CD8-positive, alpha-beta memory T cell (primary cell): ENCODE data around the gene INPP5K. TPM values are rescaled to one million over a fixed set of nuclear protein-coding genes. Genes with fewer than 3 reads are reported as not detected.

Experiments used
- CTCF ChIA-PET: fragments of 350-600 bp; sonication (Branson Sonifier 250); formaldehyde crosslinking; loops from one replicate; lab custom pipeline; 2021; ENCODE audit warnings: antibody characterized with exemption; lab: Charles Lee
- POLR2A ChIA-PET: fragments of 350-600 bp; sonication (Branson Sonifier 250); formaldehyde crosslinking; loops from one replicate; lab custom pipeline; 2021; ENCODE audit warnings: antibody characterized with exemption; lab: Charles Lee
- DNase-seq, 5 donors: peaks; one replicate each; pipeline versions ENCODE4 v3.0.0 to v3.0.0-alpha.2; 2020 to 2022; ENCODE audit warnings: mixed read lengths in 1 of 5
- H3K27ac ChIP-seq: one replicate; pipeline ENCODE4 v1.7.0; 2013; ENCODE audit warnings: low read depth, mild to moderate bottlenecking, low read length, moderate library complexity
- H3K27me3 ChIP-seq: 2 replicates; pipeline ENCODE4 v1.7.0; 2013; ENCODE audit warnings: low read length, mild to moderate bottlenecking; ENCODE audit not compliant: insufficient read depth, poor library complexity, severe bottlenecking
- H3K36me3 ChIP-seq: 2 replicates; pipeline ENCODE4 v1.7.0; 2013; ENCODE audit warnings: mild to moderate bottlenecking, low read length, moderate library complexity; ENCODE audit not compliant: insufficient read depth
- H3K4me1 ChIP-seq: 2 replicates; pipeline ENCODE4 v1.7.0; 2013; ENCODE audit warnings: mild to moderate bottlenecking, low read length, moderate library complexity; ENCODE audit not compliant: insufficient read depth
- H3K4me3 ChIP-seq: 2 replicates; pipeline ENCODE4 v1.7.0; 2013; ENCODE audit warnings: mild to moderate bottlenecking, low read length
- H3K9me3 ChIP-seq: 2 replicates; pipeline ENCODE4 v1.7.0; 2013; ENCODE audit warnings: mild to moderate bottlenecking, low read length
- H3K27ac Mint-ChIP-seq, 8 donors: one replicate each; pipeline ENCODE4 v1.8.0; 2020 to 2021; ENCODE audit warnings: mixed read lengths in 8 of 8, mild to moderate bottlenecking in 6 of 8, inconsistent platforms in 3 of 8, moderate library complexity in 3 of 8
- H3K27me3 Mint-ChIP-seq, 2 donors: one replicate each; pipeline ENCODE4 v1.8.0; 2020 to 2021; ENCODE audit warnings: mixed read lengths in 2 of 2, mild to moderate bottlenecking in 1 of 2, moderate library complexity in 1 of 2
- H3K36me3 Mint-ChIP-seq, 3 donors: one replicate each; pipeline ENCODE4 v1.8.0; 2020 to 2021; ENCODE audit warnings: mixed read lengths in 3 of 3, inconsistent platforms in 1 of 3, mild to moderate bottlenecking in 1 of 3
- H3K4me1 Mint-ChIP-seq, 3 donors: one replicate each; pipeline ENCODE4 v1.8.0; 2020 to 2021; ENCODE audit warnings: mixed read lengths in 3 of 3, inconsistent platforms in 1 of 3, mild to moderate bottlenecking in 1 of 3
- H3K4me3 Mint-ChIP-seq, 7 donors: one replicate each; pipeline ENCODE4 v1.8.0; 2020 to 2021; ENCODE audit warnings: mixed read lengths in 7 of 7, mild to moderate bottlenecking in 6 of 7, moderate library complexity in 4 of 7, inconsistent platforms in 2 of 7
- H3K9me3 Mint-ChIP-seq, 5 donors: one replicate each; pipeline ENCODE4 v1.8.0; 2020 to 2022; ENCODE audit warnings: mixed read lengths in 5 of 5, mild to moderate bottlenecking in 3 of 5, moderate library complexity in 2 of 5, inconsistent platforms in 1 of 5
- polyA plus RNA-seq: library from polyadenylated mRNA; unstranded; fragments of 300-500 nt; fragmentation: Illumina TruSeq; gene quantifications from one replicate; pipeline ENCODE4 v1.2.3, GENCODE V29; 2021
- total RNA-seq, 2 experiments: library from RNA; stranded (reverse); gene quantifications; one replicate each; pipeline ENCODE4 v1.2.3, GENCODE V29; 2021

Gene INPP5K
- total and polyA plus RNA-seq, 3 experiments from 2014 or later = 29.5 to 80.2 (median 31.9) TPM

DNA sequence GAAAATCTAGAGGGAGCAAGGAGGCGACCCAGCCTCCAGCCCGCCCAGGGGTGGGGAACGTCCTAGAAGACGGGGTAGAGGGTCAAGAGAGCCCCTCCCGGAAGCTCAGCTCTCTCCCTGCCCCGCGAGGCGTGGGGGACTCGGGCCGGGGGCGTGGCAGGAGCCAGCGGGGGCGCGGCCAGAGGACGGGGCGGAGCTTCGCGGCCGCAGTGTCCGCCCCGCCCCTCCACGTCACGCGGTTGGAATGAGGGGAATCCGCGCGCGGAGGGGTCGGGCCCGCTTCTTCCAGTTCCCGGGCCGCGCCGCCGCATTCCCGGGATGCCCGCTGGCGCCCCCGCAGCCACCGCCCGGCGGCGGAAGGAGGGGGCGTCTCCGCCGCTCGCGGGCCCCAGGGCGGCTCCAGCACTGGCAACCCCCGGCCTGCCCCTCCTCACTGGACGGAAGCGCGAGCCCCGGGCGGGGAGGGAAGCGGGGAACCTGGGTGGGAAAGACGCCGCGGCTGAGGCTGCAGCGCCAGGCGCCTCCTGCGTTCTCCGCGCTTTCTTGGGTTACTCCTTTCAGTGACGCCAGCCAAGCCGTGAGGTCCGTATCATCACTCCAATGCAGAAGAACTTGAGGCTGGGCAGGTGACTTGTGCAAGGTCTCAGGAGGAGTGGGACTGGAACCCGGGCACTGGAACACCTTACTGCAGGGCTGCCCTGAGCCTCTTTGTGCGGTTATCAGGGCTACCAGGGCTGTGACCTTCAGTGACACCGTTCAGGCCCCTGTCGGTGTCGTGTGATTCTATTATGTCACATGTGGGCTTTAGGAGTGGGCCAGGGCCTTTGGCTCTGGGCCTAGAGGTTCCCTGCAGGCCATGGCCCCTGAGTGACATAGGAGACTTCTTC lies 28.2 kb downstream of the INPP5K start:
- peak overlapping the region; percentile 47 for H3K27ac ChIP-seq
- Mint-ChIP-seq H3K4me3 (peak overlapping the region; percentile 80 to 92 (median 84)), H3K27ac (peak overlapping the region; percentile 25 to 88 (median 74)), H3K4me1 (peaks cover 21 to 55% (median 28%) of the 10 kb centered on the region in 3 donors), H3K27me3 (peaks cover 0 to 1% of the 10 kb centered on the region in 2 donors), H3K36me3 (peaks cover 0 to 10% (median 2%) of the 10 kb centered on the region in 3 donors), H3K9me3 (no peaks in the 10 kb centered on the region)
- H3K36me3 ChIP-seq = no peaks in the 10 kb centered on the region
- no peaks in the 10 kb centered on the region for H3K9me3 ChIP-seq
- DNase-seq = peak; percentile 67 to 83 (median 76)
- CTCF ChIA-PET = interaction anchor here (0.8 to 1.8 kb wide), 6 partner anchors 17 to 123 kb away, joined by 3 to 7 read pairs (median 4); partner anchors contain the start of gene INPP5K
- peaks cover 42% of the 10 kb centered on the region for H3K4me1 ChIP-seq
- peak overlapping the region; percentile 47 for H3K4me3 ChIP-seq
- no peaks in the 10 kb centered on the region for H3K27me3 ChIP-seq
- POLR2A ChIA-PET = interaction anchor here (0.6 to 2.2 kb wide), 7 partner anchors 16 to 196 kb away, joined by 3 to 17 read pairs (median 4); partner anchors contain the start of gene INPP5K

DNA sequence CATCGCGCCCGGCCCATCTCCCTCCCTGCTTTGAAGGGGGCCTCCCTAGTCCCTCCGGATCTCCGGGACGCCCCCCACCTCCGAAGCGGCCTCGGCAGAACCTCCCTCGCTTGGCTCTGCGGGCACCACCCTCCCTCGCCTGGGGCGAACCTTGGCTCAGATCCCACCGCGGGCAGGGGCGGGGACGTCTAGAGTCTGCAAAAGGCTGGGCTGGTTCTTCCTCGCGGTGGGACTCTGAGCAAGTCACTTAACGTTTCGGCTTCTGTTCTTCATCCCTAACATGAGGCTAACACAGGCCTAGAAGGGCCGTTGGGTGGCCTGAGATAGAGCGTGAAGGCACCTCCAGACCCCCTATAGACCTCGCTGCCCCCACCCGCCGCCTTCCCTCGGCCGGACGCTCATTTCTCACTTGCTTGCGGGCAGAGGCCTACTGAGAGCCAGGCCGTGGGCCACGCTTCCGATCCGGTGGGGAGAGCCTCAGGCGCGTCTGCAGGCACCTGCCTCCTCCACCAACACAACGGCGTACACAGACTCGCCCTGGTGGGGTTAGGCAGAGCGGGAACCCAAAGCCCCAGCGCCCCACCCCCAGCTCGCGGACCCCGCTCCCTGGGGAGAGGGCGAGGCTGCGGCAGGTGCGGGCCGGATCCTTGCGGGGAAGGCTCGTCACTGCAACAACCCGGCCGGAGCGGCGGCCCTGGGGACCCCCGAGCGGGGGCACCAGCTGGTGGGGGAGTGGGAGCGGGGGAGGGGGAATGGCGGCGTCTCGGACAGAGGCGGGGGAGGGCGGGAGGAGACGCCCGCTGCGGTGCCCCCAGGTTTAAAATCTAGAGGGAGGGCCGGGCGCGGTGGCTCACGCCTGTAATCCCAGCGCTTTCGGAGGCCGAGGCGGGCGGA lies 29.4 kb downstream of the INPP5K start:
- no peaks in the 10 kb centered on the region for H3K9me3 Mint-ChIP-seq
- H3K27ac Mint-ChIP-seq = peak overlapping the region; percentile 82 to 98 (median 91)
- Histone ChIP-seq H3K36me3 (no peaks in the 10 kb centered on the region), H3K9me3 (no peaks in the 10 kb centered on the region), H3K27me3 (no peaks in the 10 kb centered on the region), H3K4me3 (peak overlapping the region; percentile 39), H3K27ac (peak overlapping the region; percentile 38), H3K4me1 (peaks cover 31% of the 10 kb centered on the region)
- DNase-seq = peak; percentile 67 to 89 (median 74)
- peaks cover 21 to 46% (median 28%) of the 10 kb centered on the region in 3 donors for H3K4me1 Mint-ChIP-seq
- H3K4me3 Mint-ChIP-seq = peak overlapping the region; percentile 80 to 92 (median 86)
- POLR2A ChIA-PET = interaction anchor here (0.6 to 2.2 kb wide), 8 partner anchors 15 to 217 kb away, joined by 3 to 17 read pairs (median 4); partner anchors contain the start of gene INPP5K
- peaks cover 0 to 1% of the 10 kb centered on the region in 2 donors for H3K27me3 Mint-ChIP-seq
- CTCF ChIA-PET = interaction anchor here (0.9 to 1.2 kb wide), 4 partner anchors 15 to 29 kb away, joined by 3 to 5 read pairs (median 4); partner anchors contain the start of gene INPP5K
- peaks cover 0 to 13% (median 2%) of the 10 kb centered on the region in 3 donors for H3K36me3 Mint-ChIP-seq

DNA sequence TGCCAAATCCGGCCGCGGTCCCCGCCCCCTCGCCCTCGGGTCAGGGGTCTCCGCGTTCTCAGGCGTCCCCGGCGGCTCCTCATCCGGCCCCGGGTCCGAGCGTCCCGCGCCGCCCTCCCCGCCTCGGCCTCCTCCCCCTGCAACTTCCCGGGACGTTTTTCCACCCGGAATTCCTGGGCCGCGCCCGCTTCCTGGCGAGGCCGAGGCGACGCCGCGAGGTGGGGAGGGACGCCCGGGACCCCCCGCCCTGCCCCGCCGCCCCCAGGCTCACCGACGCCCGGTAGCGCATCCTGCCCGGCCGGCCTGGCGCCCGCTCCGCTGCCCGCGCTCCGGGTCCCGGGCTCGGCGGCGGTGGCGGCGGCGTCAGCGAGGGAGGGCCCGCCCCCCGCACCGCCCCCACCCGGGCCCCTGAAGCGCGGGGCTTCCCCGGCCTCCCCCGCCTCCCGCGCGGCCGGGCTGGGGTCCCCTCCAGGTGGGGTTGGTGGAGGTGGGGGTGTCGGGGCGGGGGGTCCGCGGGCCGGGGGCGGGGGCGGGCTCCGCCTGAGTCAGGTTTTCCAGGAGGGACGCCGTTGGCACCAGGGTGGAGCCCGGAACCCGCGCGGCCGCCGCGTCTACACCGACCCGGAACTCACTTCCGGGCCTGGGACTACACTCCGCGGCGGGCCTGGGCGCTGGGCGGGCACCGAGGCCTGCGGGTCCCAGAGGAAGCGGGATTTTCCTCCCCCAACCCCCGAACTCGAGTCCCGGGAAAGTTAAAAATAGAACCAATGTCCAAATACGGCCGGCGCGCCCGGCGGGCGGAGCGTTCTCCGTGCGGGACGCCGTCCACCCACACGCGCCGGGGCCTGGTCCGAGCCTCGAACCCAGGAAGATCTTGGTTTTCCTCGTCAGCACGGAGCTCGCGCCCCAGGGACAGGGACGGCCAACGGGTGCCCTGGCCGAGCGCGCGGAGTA lies 30.7 kb downstream of the INPP5K start:
- Histone ChIP-seq H3K4me3 (peak overlapping the region; percentile 45), H3K27ac (peak overlapping the region; percentile 47), H3K27me3 (no peaks in the 10 kb centered on the region), H3K9me3 (no peaks in the 10 kb centered on the region), H3K4me1 (peaks cover 27% of the 10 kb centered on the region), H3K36me3 (no peaks in the 10 kb centered on the region)
- peak; percentile 54 to 82 (median 63) for DNase-seq
- H3K4me3 Mint-ChIP-seq = peak overlapping the region in 6 of 7 donors; percentile 76 to 92 (median 84)
- H3K36me3 Mint-ChIP-seq = peaks cover 0 to 20% (median 8%) of the 10 kb centered on the region in 3 donors
- peaks cover 0 to 3% of the 10 kb centered on the region in 2 donors for H3K27me3 Mint-ChIP-seq
- ChIA-PET CTCF (interaction anchor here (0.9 to 1.1 kb wide), 2 partner anchors 14 to 31 kb away, joined by 3 read pairs; partner anchors contain the start of gene INPP5K), POLR2A (interaction anchor here (0.9 to 1.0 kb wide), 2 partner anchors 27 to 30 kb away, joined by 3 read pairs; partner anchors contain the start of gene INPP5K)
- peak overlapping the region in 4 of 8 donors; percentile 77 to 98 (median 86) for H3K27ac Mint-ChIP-seq
- H3K4me1 Mint-ChIP-seq = peaks cover 17 to 40% (median 24%) of the 10 kb centered on the region in 3 donors
- no peaks in the 10 kb centered on the region for H3K9me3 Mint-ChIP-seq

GRCh38 chr17:1484676-1485422 lies 31.6 kb downstream of the INPP5K start:
- DNase-seq = peak; percentile 44 to 73 (median 58)
- Mint-ChIP-seq H3K27me3 (peaks cover 0 to 3% of the 10 kb centered on the region in 2 donors), H3K9me3 (no peaks in the 10 kb centered on the region), H3K4me3 (peak overlapping the region; percentile 76 to 89 (median 82)), H3K27ac (peak overlapping the region; percentile 77 to 93 (median 86)), H3K4me1 (peaks cover 13 to 35% (median 18%) of the 10 kb centered on the region in 3 donors), H3K36me3 (peaks cover 0 to 24% (median 8%) of the 10 kb centered on the region in 3 donors)
- peak overlapping the region; percentile 45 for H3K4me3 ChIP-seq
- H3K9me3 ChIP-seq = no peaks in the 10 kb centered on the region
- H3K27ac ChIP-seq = peak overlapping the region; percentile 47
- no peaks in the 10 kb centered on the region for H3K27me3 ChIP-seq
- ChIA-PET POLR2A (interaction anchor here (0.5 to 0.9 kb wide), 2 partner anchors 26 to 31 kb away, joined by 3 read pairs; no protein-coding TSS in a partner anchor), CTCF (interaction anchor here (1.1 to 1.4 kb wide), 2 partner anchors 28 to 31 kb away, joined by 3 read pairs; partner anchors contain the start of genes CRK and INPP5K)
- peaks cover 21% of the 10 kb centered on the region for H3K4me1 ChIP-seq
- no peaks in the 10 kb centered on the region for H3K36me3 ChIP-seq

DNA sequence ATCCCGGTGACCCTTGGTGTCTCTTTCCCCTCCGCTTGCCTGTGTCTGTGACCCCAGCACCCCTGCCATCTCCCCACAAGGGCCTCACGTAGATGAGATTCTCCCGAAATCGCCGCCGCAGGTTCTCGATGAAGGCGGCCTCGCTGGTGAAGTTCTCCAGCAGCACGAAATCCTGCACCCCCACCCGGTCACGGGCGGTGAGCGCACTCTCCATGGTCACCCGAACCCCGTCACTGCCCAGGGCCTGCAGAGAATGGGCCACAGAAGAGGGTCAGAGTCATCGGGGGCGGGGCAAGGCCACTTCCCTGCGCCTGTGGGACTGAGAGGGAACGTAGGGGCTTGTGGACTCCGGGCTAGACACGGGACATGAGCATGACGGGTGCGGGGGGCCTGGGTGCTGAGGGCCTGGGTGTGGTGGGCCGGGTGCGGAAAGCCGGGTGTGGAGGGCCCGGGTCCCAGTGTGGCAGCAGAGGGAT lies 32.3 kb downstream of the INPP5K start:
- peak overlapping the region in 6 of 8 donors; percentile 65 to 91 (median 78) for H3K27ac Mint-ChIP-seq
- H3K4me3 Mint-ChIP-seq = peak overlapping the region; percentile 19 to 82 (median 67)
- no peak for DNase-seq
- Histone ChIP-seq H3K4me1 (peaks cover 21% of the 10 kb centered on the region), H3K9me3 (no peaks in the 10 kb centered on the region), H3K27ac (no peak overlapping the region), H3K27me3 (no peaks in the 10 kb centered on the region), H3K36me3 (no peaks in the 10 kb centered on the region), H3K4me3 (no peak overlapping the region)
- ChIA-PET POLR2A (interaction anchor here (0.5 kb wide), 1 partner anchor 32 kb away, joined by 3 read pairs; no protein-coding TSS in a partner anchor), CTCF (interaction anchor here (1.4 kb wide), 1 partner anchor 28 kb away, joined by 3 read pairs; the partner anchor contains the start of gene CRK)
- H3K9me3 Mint-ChIP-seq = no peaks in the 10 kb centered on the region
- H3K27me3 Mint-ChIP-seq = peaks cover 0 to 3% of the 10 kb centered on the region in 2 donors
- H3K36me3 Mint-ChIP-seq = peaks cover 0 to 29% (median 8%) of the 10 kb centered on the region in 3 donors
- H3K4me1 Mint-ChIP-seq = peaks cover 13 to 33% (median 18%) of the 10 kb centered on the region in 3 donors

- Histone ChIP-seq H3K36me3 (no peaks in the 10 kb centered on the region), H3K9me3 (no peaks in the 10 kb centered on the region), H3K27me3 (no peaks in the 10 kb centered on the region), H3K4me3 (no peak overlapping the region), H3K27ac (no peak overlapping the region), H3K4me1 (peaks cover 12% of the 10 kb centered on the region)
- Mint-ChIP-seq H3K9me3 (no peaks in the 10 kb centered on the region), H3K27me3 (peaks cover 0 to 2% of the 10 kb centered on the region in 2 donors), H3K4me3 (peak overlapping the region in 1 of 7 donors; percentile 76), H3K27ac (no peak overlapping the region), H3K36me3 (peaks cover 0 to 43% (median 8%) of the 10 kb centered on the region in 3 donors), H3K4me1 (peaks cover 9 to 23% (median 11%) of the 10 kb centered on the region in 3 donors)
- ChIA-PET CTCF (no interaction called here), POLR2A (no interaction called here)
- DNase-seq = no peak
Observed at GRCh38 chr17:1482680-1483079, 33.7 kb downstream of the INPP5K start.
